Effector memory CD4-positive, alpha-beta T cell (primary cell): ENCODE results near the gene DOCK3.

Experiments used
- DNase-seq, 3 donors: peaks; one replicate each; pipeline ENCODE4 v3.0.0-alpha.2; 2020
- H3K27ac ChIP-seq: 2 replicates; pipeline ENCODE4 v1.7.0; 2013; ENCODE audit warnings: mild to moderate bottlenecking, low read length, moderate library complexity; ENCODE audit not compliant: insufficient read depth, poor library complexity, severe bottlenecking
- H3K27me3 ChIP-seq: replicated peaks from 2 replicates; pipeline ENCODE4 v1.7.0; 2013; ENCODE audit warnings: mild to moderate bottlenecking, low read length; ENCODE audit not compliant: insufficient read depth, control insufficient read depth, poor library complexity, severe bottlenecking
- H3K36me3 ChIP-seq: 2 replicates; pipeline ENCODE4 v1.7.0; 2013; ENCODE audit warnings: mild to moderate bottlenecking, low read length, moderate library complexity; ENCODE audit not compliant: control insufficient read depth, insufficient read depth
- H3K4me1 ChIP-seq: 2 replicates; pipeline ENCODE4 v1.7.0; 2013; ENCODE audit warnings: low read length, mild to moderate bottlenecking; ENCODE audit not compliant: control insufficient read depth, insufficient read depth, poor library complexity, severe bottlenecking
- H3K4me3 ChIP-seq: 2 replicates; pipeline ENCODE4 v1.7.0; 2013; ENCODE audit warnings: low read length, low read depth, mild to moderate bottlenecking; ENCODE audit not compliant: insufficient read depth, poor library complexity, severe bottlenecking
- H3K9me3 ChIP-seq: 2 replicates; pipeline ENCODE4 v1.7.0; 2013; ENCODE audit warnings: mild to moderate bottlenecking, low read length, moderate library complexity; ENCODE audit not compliant: control insufficient read depth

DOCK3 gene

DNA sequence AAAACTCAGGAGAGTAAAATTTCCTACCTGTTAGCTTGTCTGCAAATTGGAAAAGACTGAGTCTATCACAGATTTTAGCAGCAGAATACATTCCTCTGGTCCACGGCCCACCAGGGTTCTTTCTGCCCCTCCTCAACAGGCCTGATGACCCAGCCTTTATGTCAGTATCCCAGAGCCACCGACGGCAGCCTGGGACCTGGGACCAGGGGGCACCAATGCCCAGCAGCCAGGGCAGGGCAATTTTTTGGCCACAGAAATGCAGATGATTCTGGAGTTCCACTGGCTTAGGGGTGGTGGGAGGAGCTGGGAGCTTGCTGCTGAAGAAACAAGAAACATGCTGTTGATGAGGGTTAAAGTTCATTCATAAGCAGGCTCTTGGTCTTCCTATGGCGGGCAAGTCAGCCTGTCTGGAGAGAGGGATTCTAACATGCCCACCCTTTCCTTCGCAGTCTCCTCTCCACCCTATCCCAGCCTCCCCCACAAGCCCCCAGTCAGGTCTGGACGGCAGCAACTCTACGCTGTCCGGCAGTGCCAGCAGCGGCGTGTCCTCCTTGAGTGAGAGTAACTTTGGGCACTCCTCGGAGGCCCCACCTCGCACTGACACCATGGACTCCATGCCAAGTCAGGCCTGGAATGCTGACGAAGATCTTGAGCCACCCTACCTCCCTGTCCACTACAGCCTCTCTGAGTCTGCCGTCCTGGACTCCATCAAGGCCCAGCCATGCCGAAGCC, 706.0 kb downstream of the DOCK3 start:
- Histone ChIP-seq H3K9me3 (no peaks in the 10 kb centered on the region), H3K4me3 (no peak overlapping the region), H3K36me3 (no peaks in the 10 kb centered on the region), H3K27me3 (no peaks in the 10 kb centered on the region), H3K27ac (no peak overlapping the region), H3K4me1 (peaks cover 11% of the 10 kb centered on the region)
- DNase-seq: no peak

DNA sequence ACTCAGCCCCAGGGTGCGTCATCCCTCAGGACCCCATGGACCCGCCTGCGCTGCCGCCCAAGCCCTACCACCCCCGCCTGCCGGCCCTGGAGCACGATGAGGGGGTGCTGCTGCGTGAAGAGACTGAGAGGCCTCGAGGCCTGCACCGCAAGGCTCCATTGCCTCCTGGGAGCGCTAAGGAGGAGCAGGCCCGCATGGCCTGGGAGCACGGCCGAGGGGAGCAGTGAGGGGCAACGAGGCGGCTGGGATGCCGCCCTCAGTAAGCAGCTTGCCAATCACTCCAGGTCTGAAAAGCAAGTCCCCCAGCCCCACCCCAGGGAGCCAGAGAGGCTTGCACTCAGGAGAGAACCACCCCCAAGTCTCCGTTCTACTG, 706.6 kb downstream of the DOCK3 start:
- no peak overlapping the region for H3K27ac ChIP-seq
- H3K9me3 ChIP-seq: no peaks in the 10 kb centered on the region
- no peak overlapping the region for H3K4me3 ChIP-seq
- no peaks in the 10 kb centered on the region for H3K36me3 ChIP-seq
- no peak for DNase-seq
- H3K27me3 ChIP-seq: no peaks in the 10 kb centered on the region
- H3K4me1 ChIP-seq: peaks cover 17% of the 10 kb centered on the region

DNA sequence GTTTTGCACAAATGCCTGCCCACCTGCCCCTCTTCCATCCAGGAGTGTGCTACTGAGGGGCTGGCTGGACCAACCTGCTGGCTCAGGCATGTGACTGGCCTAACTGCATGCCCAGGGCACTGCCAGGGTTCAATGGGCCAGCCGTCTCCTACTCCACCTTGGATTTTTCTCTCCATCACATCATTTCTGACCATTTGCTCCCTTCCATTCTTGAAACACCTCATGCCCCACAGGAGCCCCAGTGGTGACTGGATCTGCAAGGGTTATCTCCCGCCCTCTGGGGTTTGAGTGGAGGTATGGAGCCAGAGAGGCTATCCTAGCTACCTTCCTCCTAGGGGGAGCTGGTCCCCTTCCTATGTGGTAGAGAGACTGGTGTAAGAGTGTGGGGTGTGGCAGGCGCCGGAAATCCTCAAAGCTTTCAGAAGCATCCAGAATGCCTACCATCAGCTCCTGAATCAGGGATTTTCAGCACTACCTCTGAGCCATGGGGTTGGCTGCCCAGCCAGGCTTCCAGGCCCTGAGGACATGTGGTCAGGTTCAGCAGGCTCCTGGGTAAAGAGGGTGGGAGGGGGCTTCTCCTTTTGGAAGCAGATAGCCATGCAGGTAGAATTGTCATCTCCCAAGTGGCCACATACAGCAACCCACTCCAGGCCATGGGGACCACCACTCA, 707.5 kb downstream of the DOCK3 start:
- Histone ChIP-seq H3K9me3 (no peaks in the 10 kb centered on the region), H3K4me1 (peaks cover 24% of the 10 kb centered on the region), H3K27me3 (no peaks in the 10 kb centered on the region), H3K4me3 (no peak overlapping the region), H3K36me3 (no peaks in the 10 kb centered on the region), H3K27ac (no peak overlapping the region)
- DNase-seq: no peak

DNA sequence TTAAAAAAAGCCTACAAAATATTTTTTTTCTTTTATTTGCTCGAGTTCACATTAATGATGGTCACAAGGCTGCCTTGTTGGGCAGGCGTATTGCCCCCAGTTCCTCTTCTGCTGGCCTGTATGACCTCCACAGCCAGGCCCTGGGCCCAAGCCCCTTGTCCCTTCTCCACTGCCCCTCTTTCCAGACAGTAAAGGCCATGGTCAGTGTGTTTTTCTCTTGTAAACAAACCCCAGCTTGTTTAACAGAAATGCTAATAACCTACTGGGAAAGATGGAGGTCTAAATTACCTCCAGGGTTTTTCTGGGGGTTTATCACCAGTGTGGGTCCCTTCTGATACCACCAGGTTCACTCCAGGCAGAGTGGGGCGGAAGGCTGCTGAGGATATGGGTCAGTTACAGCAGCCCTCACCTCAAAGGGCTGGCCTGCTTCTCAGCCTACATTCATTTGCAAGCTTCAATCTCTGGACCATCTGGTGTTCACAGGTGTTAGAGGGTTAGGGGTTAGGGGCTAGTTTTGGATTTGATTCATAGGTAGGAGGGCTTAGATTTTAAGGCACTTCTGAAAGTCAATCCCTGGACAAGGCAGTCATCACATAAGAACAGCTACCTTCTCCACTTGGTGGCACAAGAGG, 708.3 kb downstream of the DOCK3 start:
- Histone ChIP-seq H3K9me3 (no peaks in the 10 kb centered on the region), H3K36me3 (peaks cover 5% of the 10 kb centered on the region), H3K27me3 (no peaks in the 10 kb centered on the region), H3K27ac (no peak overlapping the region), H3K4me3 (no peak overlapping the region), H3K4me1 (peaks cover 24% of the 10 kb centered on the region)
- DNase-seq: no peak

DNA sequence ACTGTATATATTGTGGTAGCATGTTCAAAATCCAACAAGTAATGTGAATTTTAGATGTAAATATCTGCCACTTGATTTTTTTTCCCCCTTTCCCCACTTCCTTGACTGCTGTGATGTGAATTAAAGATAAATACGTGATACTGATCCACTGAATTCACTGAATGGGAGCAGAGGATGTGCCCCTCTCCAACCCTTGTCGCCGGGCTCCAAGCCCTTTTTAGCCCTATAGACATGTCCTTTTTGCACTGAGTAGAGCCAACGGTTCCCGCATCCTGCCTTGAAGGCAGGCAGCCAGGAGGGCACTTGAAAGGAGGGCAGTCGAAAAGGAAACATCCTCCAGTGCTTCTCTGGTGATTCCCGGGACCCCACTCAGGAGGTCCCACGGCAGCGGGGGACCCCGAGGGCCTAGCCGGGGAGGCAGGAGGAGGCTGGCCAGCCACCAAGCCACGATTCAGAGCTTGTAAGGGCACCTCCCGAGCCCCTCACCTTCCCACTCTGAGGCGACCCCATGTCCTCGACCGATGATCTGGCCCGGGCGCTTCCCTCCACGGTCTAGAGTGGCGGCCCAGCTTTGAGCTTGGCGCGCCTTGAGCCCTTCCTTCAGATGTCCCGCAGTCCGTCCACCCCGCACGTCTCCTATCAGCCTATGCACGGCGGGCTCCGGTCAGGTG, 709.5 kb downstream of the DOCK3 start:
- H3K4me1 ChIP-seq: peaks cover 24% of the 10 kb centered on the region
- H3K27me3 ChIP-seq: no peaks in the 10 kb centered on the region
- peak in 2 of 3 donors; percentile 7 to 9 for DNase-seq
- H3K4me3 ChIP-seq: peak overlapping the region; percentile 95
- no peaks in the 10 kb centered on the region for H3K9me3 ChIP-seq
- H3K27ac ChIP-seq: peak overlapping the region; percentile 95
- H3K36me3 ChIP-seq: peaks cover 16% of the 10 kb centered on the region

DNA sequence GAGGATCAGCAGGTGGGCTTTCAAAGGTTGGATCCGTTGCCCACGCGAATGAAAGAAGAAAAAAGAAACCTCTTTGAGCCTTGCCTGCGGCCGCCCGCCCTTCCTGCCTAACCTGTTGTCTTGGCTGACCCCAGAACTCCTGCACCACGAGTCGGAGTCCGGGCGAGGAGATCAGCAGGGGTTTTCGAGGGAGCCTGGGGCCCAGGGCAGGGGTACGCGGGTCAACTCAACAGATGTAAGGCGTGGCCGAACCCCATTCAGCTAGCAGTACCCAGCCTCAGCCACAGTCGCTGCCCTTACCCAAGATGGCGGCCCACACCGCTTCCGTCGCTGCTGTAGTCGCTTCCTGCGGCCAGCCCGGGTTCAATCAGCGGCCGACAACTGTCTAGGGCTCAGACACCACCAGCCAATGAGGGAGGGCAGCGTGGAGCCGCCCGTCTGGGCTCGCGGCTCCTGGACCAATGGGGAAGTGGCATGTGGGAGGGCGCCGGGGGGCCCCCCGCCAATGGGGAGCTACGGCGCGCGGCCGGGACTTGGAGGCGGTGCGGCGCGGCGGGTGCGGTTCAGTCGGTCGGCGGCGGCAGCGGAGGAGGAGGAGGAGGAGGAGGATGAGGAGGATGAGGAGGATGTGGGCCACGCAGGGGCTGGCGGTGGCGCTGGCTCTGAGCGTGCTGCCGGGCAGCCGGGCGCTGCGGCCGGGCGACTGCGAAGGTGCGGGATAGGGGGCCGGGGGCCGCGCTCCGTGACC, 710.2 kb downstream of the DOCK3 start, which contains the start of gene MANF:
TSS of gene MANF (plus strand) at position 566 of the 748 bp plus-strand sequence. CDS start at position 618, 52 bp downstream.
- Histone ChIP-seq H3K9me3 (no peaks in the 10 kb centered on the region), H3K27ac (peak within 1 kb of the TSS; percentile 95), H3K4me1 (peaks cover 28% of the 10 kb centered on the region), H3K36me3 (peaks cover 18% of the 10 kb centered on the region), H3K27me3 (no peaks in the 10 kb centered on the region), H3K4me3 (peak within 1 kb of the TSS; percentile 95)
- DNase-seq: peak; percentile 96 to 98 (median 97)

DNA sequence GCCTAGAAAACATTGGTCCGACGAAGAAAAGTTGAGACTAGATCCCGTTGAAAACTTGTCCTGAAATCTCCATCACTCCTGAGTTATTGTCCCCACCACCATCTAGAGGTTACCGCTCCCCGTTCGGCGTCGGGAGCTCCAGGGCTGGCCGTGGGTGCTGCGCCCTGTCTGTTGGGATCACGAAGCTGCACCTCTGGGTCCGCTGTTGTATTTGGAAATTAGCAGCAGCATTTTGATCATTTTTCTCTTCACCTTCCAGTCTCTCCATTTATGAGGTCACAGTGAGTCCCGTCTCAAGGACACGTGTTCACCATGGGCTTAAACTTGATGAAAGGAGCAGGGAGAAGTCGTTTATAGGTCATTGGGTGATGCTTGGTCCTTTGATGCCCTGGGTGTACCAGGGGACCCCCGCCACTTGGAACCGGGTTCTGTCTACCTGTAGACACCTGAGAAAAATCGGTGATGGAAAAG, 710.9 kb downstream of the DOCK3 start:
- Histone ChIP-seq H3K4me3 (peak overlapping the region; percentile 95), H3K27me3 (no peaks in the 10 kb centered on the region), H3K4me1 (peaks cover 36% of the 10 kb centered on the region), H3K9me3 (no peaks in the 10 kb centered on the region), H3K36me3 (peaks cover 18% of the 10 kb centered on the region), H3K27ac (peak overlapping the region; percentile 95)
- no peak for DNase-seq

DNA sequence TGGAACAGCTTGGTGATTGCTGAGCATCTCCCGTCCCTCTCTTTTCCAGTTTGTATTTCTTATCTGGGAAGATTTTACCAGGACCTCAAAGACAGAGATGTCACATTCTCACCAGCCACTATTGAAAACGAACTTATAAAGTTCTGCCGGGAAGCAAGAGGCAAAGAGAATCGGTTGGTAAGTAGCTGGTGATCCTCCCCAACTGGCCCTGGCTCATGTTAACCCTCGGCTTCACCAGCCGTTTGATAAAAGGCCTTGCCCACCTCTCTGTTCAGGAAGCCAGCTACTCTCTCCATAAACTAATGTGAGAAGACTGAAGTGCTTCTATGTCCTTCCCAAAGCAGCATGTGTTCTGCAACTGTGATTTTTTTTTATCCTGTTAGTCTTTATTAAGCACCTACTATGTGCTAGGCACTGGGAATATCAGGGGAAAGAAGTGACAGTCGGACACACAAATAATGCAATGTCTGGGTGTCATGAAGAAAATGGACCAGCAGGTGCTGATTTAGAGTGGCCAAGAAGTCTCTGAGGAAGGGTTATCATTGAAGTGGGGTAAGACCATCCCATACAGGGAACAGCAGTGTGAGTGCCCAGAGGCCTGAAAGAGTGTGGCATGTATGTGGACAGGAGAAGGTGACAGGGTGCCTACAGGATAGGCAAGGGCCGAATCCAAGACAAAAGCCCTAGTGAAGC, 711.6 kb downstream of the DOCK3 start:
- no peak for DNase-seq
- Histone ChIP-seq H3K4me1 (peaks cover 38% of the 10 kb centered on the region), H3K27ac (peak overlapping the region; percentile 95), H3K27me3 (no peaks in the 10 kb centered on the region), H3K4me3 (peak overlapping the region; percentile 95), H3K36me3 (peaks cover 18% of the 10 kb centered on the region), H3K9me3 (no peaks in the 10 kb centered on the region)

DNA sequence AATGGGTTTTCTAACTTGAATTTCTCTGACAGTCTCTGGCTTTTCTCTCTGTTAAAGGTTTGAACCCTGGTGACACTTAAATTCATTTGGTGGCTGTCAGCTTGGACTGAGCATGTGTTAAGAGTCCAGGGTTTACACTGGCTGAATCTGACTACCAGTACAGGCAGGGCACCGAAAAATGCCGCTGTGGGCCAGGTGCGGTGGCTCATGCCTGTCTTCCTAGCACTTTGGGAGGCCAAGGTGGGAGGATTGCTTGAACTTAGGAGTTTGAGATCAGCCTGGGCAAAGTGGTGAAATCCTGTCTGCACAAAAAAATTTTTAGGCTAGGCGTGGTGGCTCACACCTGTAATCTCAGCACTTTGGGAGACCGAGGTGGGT, 712.1 kb downstream of the DOCK3 start:
- peaks cover 18% of the 10 kb centered on the region for H3K36me3 ChIP-seq
- H3K9me3 ChIP-seq: no peaks in the 10 kb centered on the region
- H3K27me3 ChIP-seq: no peaks in the 10 kb centered on the region
- peaks cover 38% of the 10 kb centered on the region for H3K4me1 ChIP-seq
- H3K27ac ChIP-seq: peak overlapping the region; percentile 95
- H3K4me3 ChIP-seq: no peak overlapping the region
- no peak for DNase-seq
